GM10266 (cell line): ENCODE data around the gene KMT2C.

Experiments used
- DNase-seq: peaks from one replicate; pipeline ENCODE4 v3.0.0; 2012; ENCODE audit errors: extremely low spot score
- TF ChIP-seq, protein P1 (sequence below): IDR thresholded peaks from 2 replicates; pipeline ENCODE4 v1.5.1; 2012; ENCODE audit warnings: mild to moderate bottlenecking, low read depth; ENCODE audit not compliant: control insufficient read depth, insufficient read depth; ENCODE audit errors: missing control alignments

Gene KMT2C

GRCh38 chr7:152132812-152133211 is 303.0 kb downstream of the KMT2C start:
- DNase-seq = no peak
- TF ChIP-seq, protein P1, sequence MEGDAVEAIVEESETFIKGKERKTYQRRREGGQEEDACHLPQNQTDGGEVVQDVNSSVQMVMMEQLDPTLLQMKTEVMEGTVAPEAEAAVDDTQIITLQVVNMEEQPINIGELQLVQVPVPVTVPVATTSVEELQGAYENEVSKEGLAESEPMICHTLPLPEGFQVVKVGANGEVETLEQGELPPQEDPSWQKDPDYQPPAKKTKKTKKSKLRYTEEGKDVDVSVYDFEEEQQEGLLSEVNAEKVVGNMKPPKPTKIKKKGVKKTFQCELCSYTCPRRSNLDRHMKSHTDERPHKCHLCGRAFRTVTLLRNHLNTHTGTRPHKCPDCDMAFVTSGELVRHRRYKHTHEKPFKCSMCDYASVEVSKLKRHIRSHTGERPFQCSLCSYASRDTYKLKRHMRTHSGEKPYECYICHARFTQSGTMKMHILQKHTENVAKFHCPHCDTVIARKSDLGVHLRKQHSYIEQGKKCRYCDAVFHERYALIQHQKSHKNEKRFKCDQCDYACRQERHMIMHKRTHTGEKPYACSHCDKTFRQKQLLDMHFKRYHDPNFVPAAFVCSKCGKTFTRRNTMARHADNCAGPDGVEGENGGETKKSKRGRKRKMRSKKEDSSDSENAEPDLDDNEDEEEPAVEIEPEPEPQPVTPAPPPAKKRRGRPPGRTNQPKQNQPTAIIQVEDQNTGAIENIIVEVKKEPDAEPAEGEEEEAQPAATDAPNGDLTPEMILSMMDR = no peak

GRCh38 chr7:152131981-152132494 is 303.8 kb downstream of the KMT2C start:
- DNase-seq = no peak
- TF ChIP-seq, protein P1 = no peak

GRCh38 chr7:152130658-152131590 is 304.9 kb downstream of the KMT2C start:
- TF ChIP-seq, protein P1 = no peak
- no peak for DNase-seq

DNA sequence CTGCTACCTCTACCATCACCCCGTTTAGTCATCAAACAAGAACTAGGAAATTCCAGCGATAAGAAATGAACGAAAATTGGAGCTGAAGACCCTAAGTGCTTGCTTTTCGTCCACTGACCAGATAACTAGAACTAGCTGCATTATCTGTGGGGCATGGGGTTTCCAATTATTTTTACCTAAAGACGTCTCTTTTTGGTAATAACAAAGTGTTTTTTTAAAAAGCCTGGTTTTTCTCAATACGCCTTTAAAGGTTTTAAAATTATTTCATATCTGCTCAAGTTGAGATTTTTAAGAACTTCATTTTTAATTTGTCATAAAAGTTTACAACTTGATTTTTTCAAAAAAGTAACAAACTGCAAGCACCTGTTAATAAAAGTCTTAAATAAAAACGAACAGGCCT is 306.1 kb downstream of the KMT2C start:
- TF ChIP-seq, protein P1 = no peak
- DNase-seq = no peak

GRCh38 chr7:152128741-152129461 is 306.9 kb downstream of the KMT2C start:
- TF ChIP-seq, protein P1 = no peak

DNA sequence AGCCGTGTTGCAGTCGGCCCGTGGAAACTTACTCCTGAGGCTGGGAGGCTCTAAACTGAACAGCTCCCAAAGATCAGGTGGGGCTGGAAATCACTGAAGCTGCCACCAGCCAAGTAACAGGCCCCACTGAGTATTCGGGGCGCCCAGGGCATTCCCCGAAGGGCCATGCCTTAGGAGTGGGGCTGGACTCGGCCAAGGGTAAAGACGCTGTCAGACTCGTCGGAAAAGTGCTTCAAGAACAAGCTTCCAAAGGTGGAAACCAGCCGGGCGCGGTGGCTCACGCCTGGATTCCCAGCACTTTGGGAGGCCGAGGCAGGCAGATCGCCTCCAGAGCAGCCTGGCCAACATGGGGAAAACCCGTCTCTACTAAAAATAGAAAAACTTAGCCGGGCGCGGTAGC is 307.6 kb downstream of the KMT2C start:
- TF ChIP-seq, protein P1 = no peak
- DNase-seq = no peak

More at GRCh38 chr7:152128741-152129461, 306.9 kb downstream of the KMT2C start:
- DNase-seq = no peak

- DNase-seq = no peak
- TF ChIP-seq, protein P1 = no peak
These were observed 308.6 kb downstream of the KMT2C start for GRCh38 chr7:152127229-152127628.
